Activated CD8-positive, alpha-beta memory T cell treated with anti-CD3 and anti-CD28 coated beads for 24 hours (primary cell): ENCODE measurements around the gene EIF3F.
"Not testable (repeated sequence)": the region's sequence is repeated elsewhere in the genome, so short reads cannot be mapped to it uniquely, and the experiment has no call there.

ENCODE experiments used
- DNase-seq: peaks from one replicate; pipeline ENCODE4 v3.0.0-alpha.2; 2020

The EIF3F gene, protein sequence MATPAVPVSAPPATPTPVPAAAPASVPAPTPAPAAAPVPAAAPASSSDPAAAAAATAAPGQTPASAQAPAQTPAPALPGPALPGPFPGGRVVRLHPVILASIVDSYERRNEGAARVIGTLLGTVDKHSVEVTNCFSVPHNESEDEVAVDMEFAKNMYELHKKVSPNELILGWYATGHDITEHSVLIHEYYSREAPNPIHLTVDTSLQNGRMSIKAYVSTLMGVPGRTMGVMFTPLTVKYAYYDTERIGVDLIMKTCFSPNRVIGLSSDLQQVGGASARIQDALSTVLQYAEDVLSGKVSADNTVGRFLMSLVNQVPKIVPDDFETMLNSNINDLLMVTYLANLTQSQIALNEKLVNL

DNA sequence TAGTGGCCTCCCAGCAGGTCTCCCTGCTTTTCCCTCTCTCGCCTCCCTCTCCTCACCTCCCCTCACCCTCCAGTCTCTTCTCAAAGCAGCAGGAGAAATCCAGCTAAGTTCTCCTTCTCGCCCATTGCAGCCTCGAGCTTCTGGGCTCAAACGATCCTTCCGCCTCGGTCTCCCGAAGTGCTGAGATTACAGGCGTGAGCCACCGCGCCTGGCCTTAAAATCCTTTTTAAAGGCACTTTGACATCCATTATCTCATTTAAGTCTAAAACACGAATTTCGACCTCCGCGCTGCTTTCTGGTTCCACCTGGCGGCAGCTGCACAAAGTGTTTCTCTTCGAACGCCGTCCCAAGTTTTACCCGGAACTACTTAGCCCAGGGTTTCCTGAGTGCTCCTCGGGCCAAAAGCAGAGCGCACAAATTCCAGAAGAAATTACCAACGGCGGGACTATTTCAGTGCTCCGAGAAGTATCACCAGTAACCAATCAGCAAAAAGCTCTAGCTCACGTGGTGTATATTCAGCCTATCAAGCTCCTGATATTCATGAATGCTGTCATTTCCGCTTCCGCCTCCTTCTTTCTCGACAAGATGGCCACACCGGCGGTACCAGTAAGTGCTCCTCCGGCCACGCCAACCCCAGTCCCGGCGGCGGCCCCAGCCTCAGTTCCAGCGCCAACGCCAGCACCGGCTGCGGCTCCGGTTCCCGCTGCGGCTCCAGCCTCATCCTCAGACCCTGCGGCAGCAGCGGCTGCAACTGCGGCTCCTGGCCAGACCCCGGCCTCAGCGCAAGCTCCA, at the start of gene EIF3F:
TSS of gene EIF3F (plus strand) at position 570 of the 792 bp plus-strand sequence. CDS start at position 586, 16 bp downstream.
- DNase-seq: peak; percentile 90

DNA sequence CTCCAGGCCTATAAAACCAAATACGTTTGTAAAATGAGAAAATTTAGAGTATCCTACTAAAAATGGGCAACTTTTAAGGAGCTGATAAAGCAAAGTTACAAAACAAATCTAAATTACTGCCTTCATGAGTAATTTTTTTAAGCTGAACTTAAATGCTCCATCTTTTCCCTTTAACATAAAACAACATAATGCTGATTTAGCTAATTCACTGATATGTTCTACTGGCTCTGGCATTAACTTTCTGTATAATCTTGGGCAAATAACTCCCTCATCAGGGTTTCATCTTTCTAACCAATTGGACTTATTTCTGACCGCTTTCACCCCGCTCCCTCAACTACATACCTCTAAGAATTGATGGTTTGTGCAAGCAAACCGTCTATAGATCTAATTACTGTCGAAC, 46.0 kb upstream of the EIF3F start:
- DNase-seq: no peak

DNA sequence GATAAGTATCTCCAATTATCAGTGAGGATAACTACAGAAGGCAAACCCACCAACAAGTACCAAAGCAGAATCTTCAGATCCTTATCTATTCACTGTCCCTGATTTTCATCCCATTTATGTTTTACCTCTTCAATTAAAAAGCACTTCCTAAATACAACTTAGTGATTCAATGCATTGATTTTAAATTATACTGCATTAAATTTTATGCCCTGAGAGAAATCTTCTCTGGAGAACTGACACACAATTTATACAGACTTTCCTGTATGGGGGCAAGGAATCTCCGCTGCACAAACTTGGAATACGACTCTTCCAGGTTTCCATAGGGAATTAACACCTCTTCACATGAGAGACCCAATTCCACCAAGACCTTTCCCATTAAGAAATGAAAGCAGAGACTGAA, 45.5 kb upstream of the EIF3F start, which contains the start of gene OR10A3:
TSS of gene OR10A3 (minus strand) at position 101 of the 400 bp plus-strand sequence. CDS start 2,188 bp downstream, outside the sequence.
- DNase-seq: no peak

DNA sequence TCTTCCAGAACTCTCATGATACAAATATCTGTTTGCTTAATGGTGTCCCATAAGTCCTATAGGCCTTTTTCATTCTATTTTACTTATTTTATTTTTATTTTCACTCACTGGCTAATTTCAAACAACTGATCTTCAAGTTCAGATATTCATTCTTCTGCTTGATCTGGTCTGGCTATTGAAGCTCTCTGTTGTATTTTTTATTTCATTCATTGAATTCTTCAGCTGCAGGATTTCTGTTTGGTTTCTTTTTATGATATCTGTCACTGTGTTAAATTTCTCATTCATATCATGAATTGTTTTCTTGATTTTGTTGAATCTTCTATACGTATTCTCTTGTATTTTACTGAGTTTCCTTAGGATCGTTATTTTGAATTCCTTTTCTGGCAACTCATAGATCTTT, 43.0 kb upstream of the EIF3F start:
- no peak for DNase-seq

DNA sequence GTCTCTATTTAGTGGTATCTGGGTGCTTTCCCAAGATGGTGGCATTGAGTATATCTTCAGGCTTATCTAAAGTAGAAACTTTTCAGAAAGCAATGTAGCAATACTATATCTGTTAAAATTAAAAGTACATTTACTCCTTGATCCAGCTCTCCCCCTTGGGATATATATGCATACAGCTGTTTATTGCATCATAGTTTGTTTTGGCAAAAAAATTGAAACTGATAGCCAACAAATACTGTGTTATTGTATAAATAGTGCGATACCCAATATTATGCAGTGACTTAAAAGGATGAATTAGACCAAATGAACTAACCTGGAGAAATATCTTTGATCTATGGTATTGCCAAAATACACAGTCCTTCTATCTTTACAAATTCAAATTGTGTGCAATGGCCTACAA, 37.2 kb upstream of the EIF3F start:
- DNase-seq: no peak

DNA sequence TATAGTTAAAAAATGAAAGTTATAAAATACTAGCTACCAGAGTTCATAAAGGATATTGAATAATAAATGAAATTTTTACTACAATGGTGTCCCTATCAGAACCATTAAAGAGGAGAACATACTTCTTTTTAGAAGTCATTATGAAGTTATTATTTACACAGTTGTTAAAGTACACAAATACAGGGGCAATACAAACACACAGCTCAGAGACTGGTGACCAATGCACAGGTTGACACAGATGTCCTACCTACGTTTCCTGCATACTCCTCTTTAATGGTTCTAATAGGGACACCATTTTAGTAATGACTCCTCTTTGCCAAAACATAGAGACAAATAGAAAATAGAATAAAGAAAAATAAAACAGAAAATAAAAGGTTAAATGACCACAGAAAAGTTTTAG, 31.9 kb upstream of the EIF3F start:
- no peak for DNase-seq

DNA sequence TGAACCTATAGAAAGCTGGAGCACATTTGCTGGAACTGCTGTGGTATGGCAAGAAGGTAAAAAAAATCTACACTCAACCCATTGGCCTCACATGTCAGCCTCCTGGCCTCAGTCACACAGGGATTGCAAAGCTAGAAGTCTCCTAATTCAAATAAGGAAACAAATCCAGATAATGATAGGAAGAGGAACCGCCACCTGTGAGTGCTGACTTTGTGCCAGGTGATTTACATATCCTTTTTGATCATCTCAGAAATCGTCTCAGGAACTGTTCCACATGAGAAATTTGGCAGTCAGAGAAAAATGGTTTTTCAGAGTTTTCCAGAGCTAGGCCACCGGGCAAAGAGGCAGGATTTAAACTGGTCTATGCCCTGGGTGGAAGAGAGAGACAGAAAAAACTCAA, 22.9 kb upstream of the EIF3F start:
- no peak for DNase-seq

DNA sequence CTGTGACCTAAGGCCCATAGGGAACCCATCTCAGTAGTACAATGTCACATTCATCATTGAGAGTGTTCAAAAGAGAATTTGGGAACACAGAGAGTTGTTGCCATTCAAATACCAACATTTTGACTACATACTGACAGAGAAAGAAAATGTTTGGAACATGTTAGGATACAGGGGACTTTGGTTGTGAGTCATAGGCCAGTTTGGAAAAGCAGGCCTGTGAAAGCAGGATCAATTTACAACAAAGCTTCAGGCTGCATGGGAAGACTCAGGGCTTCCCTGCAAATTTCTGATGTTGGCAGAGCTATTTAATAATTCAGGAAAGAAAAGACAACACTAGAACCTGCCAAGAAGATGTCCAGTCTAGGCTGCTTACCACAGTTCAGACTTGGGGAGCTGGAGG, 22.3 kb upstream of the EIF3F start:
- no peak for DNase-seq

DNA sequence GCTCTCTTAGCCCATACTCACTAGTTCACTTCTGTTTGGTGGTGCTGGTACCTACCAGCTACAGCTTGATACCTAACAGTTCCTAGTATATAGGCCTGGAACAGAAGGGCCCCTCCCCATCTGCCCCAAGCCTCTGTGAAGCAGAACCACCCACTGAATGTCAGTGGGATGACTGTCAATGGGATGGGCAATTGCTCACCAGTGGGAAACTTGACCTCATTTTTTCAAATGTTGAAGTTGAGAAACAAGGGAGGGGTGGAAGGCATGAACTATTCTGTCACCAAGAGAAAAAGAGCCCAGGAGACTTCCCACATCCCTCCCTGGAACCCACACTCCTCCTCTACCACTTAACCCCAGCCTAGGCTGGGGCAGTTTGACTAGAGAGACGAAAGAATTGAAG, 21.8 kb upstream of the EIF3F start, which contains the start of gene NLRP10:
TSS of gene NLRP10 (minus strand) at position 62 of the 400 bp plus-strand sequence. CDS start 1,952 bp downstream, outside the sequence.
- DNase-seq: no peak

DNA sequence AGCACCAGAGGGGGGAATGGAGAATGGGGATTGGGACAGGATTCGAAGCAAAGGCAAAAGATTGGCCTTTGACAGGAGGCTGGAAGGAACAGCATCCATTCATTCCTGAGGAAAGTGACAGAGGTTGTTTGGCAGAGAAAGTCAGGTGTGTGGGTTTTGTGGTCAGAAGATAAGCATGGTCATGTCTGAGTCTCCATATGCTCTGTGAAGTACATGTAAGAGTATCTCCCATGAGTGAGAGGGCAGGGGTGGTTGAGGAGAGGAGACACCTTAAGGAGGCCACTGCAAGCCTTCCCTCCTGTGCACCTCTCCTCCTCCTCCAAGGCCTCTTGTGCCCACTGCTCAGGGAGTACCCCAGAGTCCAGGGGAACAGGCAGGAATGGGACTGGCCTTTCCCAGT, 20.0 kb upstream of the EIF3F start:
- DNase-seq: no peak

DNA sequence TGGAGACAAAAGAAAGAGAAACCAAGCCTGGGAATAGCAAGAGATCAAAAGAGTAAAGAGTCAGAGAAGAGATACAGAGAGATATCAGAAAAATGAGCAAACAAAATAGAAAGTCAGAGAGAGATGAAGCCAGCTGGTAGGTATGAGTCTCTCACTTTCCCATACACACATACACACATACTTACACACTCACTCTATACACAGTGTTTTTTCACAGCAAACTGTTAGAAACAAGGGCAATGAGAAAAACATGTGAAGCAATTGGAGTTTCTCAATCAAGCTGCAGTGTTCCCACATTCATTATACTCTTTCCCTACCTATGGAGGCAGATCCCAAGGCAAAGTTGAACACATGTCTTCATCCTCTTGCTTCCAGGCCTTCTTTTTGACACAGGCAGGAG, 19.3 kb upstream of the EIF3F start:
- DNase-seq: no peak

DNA sequence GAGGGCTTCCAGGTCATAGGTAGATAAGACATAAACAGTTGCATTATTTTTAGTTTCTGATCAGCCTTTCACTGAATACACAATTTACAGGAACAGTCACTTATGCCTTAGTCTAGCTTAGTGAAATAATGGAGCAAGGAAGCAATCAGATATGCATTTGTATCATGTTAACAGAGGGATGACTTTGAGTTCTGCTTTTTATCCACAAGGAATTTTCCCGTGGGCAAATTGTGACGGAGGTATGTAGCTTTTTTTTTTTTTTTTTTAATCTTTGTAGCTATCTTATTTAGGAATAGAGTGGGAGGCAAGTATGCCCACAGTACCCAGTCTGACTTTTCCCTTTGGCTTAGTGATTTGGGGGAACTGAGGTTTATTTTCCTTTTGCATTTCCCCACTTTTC, 18.5 kb upstream of the EIF3F start:
- DNase-seq: no peak

DNA sequence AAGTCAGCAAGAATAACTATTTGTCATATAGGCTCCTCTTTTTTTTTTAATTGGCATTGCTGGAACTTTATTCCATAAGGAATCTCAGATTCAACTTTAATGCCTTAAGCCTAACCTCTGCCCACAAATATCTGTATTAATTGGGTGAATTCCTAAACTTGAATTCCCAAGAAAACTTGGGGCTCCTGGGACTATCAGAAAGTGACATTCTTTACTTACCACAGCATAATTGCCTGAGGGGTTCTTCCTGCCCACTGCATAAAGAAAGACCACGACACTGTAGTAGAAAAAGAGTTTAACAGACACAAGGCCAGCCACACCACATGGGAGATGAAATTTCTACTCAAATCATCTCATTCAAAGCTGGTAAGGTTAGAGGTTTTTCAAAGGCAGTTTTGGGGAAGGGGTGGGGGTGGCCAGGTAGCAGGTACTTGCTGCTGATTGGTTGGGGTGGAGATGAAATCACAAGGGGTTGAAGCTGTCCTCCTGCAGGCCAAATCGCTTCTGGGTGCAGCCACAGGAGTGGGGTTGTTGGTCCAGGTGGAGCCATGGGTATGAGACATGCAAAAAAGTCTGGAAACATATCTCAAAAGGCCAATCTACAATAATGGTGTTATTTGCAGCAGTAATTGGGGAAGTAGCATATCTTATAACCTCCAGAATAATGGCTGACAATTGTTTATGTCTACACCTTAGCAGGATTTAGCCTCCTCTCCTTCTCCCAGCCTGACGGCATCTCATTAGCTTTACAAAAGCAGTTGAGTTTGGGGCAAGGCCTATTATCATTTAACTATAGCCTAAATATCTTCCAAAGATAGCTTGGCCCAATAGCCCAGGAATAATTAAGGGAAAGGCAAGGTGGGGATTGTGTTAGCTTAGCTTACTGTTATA, 17.1 kb upstream of the EIF3F start:
- no peak for DNase-seq

DNA sequence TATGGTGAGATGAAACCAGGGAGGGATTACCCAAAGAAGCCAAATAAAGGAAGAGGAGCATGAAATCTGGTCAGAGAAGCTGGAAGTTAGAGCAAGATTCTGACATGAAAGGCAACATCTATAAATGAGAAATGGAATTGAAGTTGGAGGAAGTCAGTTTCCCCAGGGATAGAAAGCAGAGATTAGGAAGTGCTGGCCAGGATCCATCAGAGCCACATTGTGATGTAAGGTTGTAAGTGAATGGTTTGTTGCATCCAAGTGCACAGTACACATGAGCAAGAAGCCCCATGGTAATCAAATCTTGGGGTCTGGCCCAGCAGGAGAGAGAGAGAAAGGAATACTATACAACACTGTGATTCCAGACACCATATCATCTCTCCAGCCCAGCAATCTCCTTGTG, 15.3 kb upstream of the EIF3F start:
- no peak for DNase-seq

DNA sequence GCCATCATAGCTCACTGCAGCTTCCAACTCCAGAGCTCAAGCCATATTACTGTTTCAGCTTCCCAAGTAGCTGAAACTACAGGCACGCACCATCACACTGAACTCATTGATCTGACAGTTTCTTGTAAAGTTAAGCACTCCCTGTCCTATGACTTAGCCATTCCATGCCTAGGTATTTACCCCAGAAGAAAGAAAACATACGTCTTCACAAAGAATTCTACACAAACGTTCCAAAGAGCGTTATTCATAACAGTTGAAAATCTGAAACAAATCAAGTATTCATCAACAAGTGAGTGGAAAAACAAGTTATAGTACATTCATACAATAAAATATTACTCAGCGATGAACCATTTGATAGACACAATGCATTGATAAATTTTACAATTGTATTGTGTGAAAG, 14.1 kb upstream of the EIF3F start:
- no peak for DNase-seq

DNA sequence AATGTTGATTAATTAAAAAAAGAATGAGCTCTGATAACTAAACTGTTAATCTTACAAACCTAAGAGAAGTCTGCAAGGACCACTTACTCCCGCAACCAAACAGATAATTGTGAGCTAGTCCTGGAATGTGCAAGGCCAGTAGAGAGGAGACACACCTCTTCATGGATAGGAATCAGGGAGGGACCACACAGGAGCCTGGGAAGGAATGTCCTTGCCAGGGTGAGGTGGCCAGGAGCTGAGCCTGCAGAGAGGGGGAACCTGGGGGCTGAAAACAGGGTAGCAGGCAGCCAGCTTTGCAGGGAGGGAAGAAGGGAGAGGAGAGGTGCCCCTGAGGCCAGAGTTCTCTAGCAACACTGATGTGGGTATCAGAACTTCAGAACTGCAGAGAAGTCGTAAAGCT, 12.5 kb upstream of the EIF3F start:
- DNase-seq: no peak

DNA sequence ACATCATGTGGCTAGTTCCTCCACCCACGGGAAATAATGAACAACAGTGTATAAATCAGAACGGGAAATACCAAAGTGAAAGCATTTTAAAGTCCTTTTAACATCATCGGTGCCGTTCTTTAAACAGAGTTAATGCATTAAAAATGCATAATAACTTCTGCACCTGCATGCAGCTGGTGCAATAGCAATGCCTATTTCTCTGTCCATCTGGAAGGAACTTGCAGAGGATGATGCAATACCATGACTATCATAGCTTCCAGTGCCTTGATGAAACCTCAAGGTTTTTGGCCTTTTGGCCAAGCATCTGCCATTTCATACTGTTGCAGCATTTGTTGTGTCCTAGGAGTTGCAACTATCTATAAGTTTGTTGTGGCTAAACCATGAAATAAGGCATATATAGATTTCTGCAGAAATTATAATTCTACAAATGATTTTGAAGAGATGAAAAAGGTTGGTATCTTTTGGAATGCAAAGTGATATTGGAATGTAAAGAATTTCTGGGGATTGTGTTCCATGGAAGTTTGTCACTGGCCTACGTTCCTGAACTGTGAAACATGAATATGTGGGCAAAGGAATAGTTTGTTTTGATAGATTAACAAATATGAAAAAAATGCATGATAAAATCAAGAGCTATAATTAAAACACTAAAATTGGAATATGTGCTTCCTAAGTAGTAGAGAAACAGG, 9.8 kb upstream of the EIF3F start:
- no peak for DNase-seq

DNA sequence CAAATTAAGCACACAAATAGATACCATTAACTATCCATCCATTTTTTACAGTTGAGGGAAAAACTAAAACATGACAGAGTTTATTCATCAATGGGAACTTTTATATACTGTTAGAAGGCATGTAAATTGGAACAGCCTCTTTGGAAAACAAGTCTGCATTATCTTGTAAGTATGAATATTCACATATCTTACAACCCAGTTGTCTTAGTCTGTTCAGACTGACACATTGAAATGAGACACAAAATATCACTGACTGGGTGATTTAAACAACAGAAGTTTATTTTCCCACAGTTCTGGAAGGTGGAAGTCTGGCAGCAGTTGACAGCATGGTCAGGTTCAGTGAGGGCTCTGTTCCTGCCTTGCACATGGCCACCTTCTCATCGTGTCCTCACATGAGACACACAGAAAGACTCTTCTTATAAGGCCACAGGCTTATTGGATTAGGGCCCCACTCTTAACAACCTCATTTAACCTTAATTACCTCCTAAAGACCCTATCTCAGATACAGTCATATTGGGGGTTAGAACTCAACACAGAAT, 5.4 kb upstream of the EIF3F start:
- DNase-seq: no peak

DNA sequence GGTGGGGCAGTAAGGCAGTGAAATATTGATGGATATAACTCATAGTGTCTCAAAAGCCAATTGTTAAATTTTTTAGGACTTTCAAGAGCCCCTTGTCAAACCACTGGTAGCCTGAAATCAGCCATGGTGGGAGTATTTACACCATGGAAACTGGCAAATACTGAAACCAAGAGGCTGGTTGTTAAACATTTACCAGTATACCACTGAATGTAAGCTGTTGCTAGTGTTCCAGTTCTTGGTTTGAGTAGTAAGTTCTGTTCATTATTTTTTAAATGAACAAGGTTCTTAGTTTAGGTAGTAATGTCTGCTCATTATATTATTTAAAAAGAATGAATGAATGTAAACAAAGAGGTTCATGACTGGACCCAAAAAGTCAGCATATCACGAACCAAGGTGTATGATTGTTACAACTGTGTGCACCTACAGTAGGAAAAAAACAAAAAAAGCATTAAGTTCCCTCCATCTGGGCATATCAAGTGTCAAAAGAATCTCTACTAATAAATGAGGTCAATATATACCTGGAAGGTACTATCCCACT, 4.5 kb upstream of the EIF3F start:
- no peak for DNase-seq

DNA sequence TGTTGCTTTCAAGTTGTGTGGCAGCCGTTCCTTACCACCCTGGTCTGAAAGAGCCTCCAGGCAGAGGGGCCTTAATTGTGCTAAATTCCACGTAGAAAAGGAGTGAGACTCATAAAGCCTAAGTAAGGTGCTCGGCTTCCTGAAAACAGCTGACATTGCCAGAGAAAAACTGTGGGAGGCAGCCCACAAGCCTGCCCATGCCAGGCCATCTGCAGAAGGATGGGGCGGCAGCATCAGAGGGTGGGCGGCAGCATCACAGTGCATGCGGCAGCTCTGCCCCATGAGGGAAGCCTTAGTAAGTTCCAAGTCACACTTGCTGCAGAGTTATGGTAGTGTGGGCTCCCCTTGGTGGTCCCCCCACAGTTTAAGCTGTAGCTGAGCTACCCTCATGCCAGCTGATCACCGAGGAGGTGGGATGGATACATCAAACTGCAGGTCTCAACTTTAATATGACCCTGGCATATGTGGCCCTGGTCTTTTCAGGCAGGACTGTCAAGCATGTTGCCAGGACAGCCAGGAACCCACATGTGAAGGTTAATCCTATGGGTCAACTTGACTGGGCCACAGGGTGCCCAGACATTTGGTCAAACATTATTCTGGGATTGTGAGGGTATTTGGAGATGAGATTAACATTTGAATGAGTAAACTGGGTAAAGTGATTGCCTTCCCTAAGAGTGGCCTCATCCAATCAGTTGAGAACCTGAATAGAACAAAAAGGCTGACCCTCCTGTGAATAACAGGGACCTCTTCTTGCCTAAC, 3.1 kb upstream of the EIF3F start:
- no peak for DNase-seq

DNA sequence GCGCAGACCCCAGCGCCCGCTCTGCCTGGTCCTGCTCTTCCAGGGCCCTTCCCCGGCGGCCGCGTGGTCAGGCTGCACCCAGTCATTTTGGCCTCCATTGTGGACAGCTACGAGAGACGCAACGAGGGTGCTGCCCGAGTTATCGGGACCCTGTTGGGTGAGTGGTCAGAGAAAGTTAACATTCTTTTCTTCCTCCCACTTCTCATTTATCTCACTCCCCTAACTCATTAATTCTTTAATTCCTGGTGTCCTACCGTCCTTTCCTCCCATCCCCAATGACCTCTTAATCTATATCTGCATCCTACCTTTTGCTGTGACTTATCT, 385 bp downstream of the EIF3F start:
- not testable (repeated sequence) for DNase-seq
